SK-N-MC (cell line): ENCODE data around the gene MAX.
A peak's percentile ranks its signal among the peaks of the same experiment; 100 is the strongest.

Experiments used
- DNase-seq: peaks from one replicate; pipeline ENCODE4 v3.0.0-alpha.2; 2011; ENCODE audit warnings: low read depth, low spot score
- H3K27ac ChIP-seq: fragments of 200-600 bp; sonication (generic); 2 replicates; pipeline ENCODE4 v1.5.1; 2016; ENCODE audit warnings: mixed run types
- H3K36me3 ChIP-seq: fragments of 200-600 bp; sonication (generic); 2 replicates; pipeline ENCODE4 v1.6.1; 2017; ENCODE audit warnings: antibody characterized with exemption, low read length, mixed read lengths; ENCODE audit not compliant: insufficient read depth
- H3K4me3 ChIP-seq: fragments of 200-600 bp; sonication (generic); 2 replicates; pipeline ENCODE4 v1.5.1; 2016
- H3K9ac ChIP-seq: fragments of 200-600 bp; sonication (generic); 2 replicates; pipeline ENCODE4 v1.8.0; 2017; ENCODE audit warnings: mixed run types, mixed read lengths; ENCODE audit not compliant: insufficient read length
- H3K9me3 ChIP-seq: fragments of 200-600 bp; sonication (generic); 2 replicates; pipeline ENCODE4 v1.6.1; 2017; ENCODE audit warnings: low read depth, mild to moderate bottlenecking, antibody characterized with exemption, low read length, moderate library complexity, mixed read lengths
- EZH2 ChIP-seq: fragments of 200-600 bp; sonication (generic); IDR thresholded peaks from one replicate; pipeline ENCODE4 v1.6.1; 2017; ENCODE audit warnings: antibody characterized with exemption
- FOXP2 ChIP-seq: optimal IDR thresholded peaks from 2 replicates; pipeline ENCODE3; 2011; ENCODE audit warnings: mild to moderate bottlenecking, moderate library complexity; ENCODE audit not compliant: insufficient read depth; ENCODE audit errors: extremely low read length, control extremely low read depth
- POLR2AphosphoS5 ChIP-seq: IDR thresholded peaks from 2 replicates; pipeline ENCODE4 v1.6.1; 2012; ENCODE audit warnings: mild to moderate bottlenecking, low read depth, low read length, borderline replicate concordance

MAX gene

DNA sequence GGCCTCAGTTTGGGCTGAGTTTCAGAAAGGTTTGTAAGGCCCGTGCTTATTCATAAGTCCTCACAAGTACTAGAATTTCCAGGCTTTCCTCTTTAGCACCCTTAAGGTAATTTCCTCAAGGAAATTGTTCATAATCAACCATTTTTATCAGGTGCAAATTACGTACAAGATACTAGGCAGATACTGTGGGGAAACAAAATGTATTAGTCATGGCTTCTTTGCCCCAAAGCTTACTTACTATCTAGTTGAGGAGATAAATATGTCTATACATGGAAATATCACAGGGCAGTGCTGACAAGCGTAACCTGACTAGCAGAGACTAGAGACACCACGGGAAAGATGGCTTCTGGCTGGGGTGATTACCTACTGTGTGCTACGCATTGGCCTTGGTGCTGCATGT is 22.5 kb downstream of the MAX start:
- H3K9me3 ChIP-seq, result no peaks in the 10 kb centered on the region
- H3K4me3 ChIP-seq, result no peak overlapping the region
- TF ChIP-seq POLR2AphosphoS5 (no peak), EZH2 (no peak), FOXP2 (no peak)
- no peak for DNase-seq
- H3K36me3 ChIP-seq, result peaks cover 76% of the 10 kb centered on the region
- no peak overlapping the region for H3K9ac ChIP-seq
- H3K27ac ChIP-seq, result no peak overlapping the region

DNA sequence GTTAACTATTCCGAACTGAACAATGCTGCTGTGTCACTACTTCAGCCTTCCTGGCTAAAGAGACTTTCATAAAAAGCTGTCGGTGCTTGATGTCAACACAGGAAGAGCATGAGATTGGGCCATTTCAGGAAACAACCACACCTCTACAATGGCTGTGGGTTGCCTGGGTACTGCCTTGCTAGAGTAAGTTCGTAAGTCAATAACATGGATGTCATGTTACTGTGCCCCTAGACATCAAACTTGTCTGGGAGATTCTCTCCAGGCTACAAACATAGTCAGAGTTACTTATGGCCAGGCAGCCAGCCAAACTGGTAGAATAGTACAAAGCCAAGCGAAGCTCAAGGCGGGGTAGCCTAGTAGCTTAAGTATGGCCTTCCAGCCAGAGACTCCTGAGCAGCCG is 23.1 kb downstream of the MAX start:
- TF ChIP-seq EZH2, result no peak
- no peak for TF ChIP-seq FOXP2
- TF ChIP-seq POLR2AphosphoS5, result no peak
- H3K36me3 ChIP-seq, result peaks cover 73% of the 10 kb centered on the region

DNA sequence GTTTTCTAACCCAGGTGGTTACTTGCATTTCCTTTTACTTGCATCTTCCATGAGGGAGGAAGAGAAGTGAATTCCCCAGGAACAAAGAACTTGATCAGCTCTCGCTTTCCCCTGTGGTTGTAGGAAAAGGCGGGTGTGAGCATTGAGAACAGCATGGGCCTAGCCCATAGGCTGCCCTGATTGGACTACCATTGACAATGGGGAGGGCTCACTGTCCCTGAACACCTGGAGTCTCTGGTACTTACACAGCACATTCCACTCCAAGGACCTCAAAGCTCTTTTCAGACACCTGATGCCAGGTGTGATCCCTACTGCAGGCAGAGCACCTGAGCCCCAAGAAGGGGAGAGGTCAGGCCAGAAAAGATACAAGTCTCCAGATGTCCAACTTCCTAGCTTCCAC is 25.0 kb downstream of the MAX start:
- no peak for DNase-seq
- H3K27ac ChIP-seq, result no peak overlapping the region
- no peaks in the 10 kb centered on the region for H3K9me3 ChIP-seq
- no peak overlapping the region for H3K9ac ChIP-seq
- TF ChIP-seq FOXP2, result no peak
- no peak for TF ChIP-seq EZH2
- TF ChIP-seq POLR2AphosphoS5, result no peak
- no peak overlapping the region for H3K4me3 ChIP-seq
- H3K36me3 ChIP-seq, result peaks cover 54% of the 10 kb centered on the region

More for the DNA sequence above, 23.1 kb downstream of the MAX start:
- Histone ChIP-seq H3K9me3 (no peaks in the 10 kb centered on the region), H3K27ac (no peak overlapping the region), H3K9ac (no peak overlapping the region), H3K4me3 (no peak overlapping the region)
- no peak for DNase-seq

DNA sequence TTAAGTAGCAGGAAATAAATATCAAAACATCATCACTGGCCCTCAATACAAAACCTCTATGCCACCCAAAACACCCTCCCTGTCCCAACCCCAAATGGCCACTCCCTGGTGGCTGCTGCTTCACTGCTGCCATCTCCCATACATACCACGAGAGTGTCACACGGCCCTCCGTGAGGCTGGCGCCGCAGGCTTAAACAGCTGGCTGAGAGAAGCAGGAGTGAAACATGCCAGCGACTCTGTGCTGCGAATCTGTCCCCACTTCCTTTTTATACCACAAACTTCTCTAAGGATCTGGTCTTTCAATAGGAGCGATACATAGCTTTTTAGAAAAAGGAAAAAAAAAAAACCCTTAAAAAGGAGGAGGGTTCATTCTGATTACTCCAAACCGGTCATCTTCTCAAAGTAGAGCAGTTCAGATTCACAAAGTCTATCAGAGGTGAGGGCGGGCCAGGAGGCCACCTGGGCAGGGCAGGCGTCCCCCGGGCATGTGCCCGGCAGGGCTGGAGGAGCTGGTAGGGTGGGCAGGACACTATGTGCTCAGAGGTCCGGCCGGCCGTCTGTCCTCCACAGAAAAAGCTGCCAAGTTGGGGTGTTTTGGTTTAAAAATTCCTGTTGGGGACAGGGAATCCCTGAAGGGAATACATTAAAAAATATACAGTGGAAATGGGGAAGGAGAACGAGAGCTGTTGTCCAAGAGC is 26.5 kb downstream of the MAX start:
- Histone ChIP-seq H3K36me3 (peaks cover 39% of the 10 kb centered on the region), H3K4me3 (no peak overlapping the region), H3K27ac (no peak overlapping the region), H3K9me3 (no peaks in the 10 kb centered on the region), H3K9ac (no peak overlapping the region)
- DNase-seq, result no peak
- no peak for TF ChIP-seq EZH2

DNA sequence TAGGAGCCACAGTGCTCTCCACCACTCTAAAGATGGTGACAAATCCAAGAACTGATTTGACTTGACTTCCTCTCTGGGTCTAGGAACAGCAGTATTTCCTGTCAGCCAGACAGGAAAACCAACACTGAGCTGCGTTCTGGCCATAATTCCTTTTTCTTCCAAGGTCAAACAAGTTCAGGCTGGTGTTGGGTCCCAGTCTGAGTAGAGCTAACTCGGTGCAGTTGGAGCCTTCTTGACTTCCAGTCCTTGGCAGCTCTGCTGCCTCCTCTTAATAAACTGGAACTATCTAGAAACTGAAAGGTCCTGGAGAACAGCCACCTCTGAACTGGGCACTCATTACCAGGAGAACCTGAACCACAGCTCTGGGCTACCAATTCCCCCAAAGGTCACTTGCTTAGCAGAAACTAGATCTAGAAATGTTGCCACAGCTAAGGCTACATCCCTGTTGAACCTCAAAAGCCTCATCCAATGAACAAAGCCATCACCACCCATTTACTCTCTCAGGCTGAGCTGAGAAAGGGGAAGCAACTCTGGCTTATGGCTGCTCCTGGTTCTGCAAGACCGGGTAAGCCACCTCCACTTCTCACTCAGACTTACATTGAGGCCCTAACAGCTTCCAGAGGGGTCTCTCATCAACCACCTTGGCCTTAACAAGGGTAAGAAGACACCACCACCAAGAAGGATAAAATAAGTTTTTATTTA is 27.7 kb downstream of the MAX start:
- no peak overlapping the region for H3K9ac ChIP-seq
- no peak overlapping the region for H3K27ac ChIP-seq
- peaks cover 27% of the 10 kb centered on the region for H3K36me3 ChIP-seq
- no peaks in the 10 kb centered on the region for H3K9me3 ChIP-seq
- no peak for DNase-seq
- TF ChIP-seq EZH2 (no peak), FOXP2 (no peak), POLR2AphosphoS5 (no peak)
- no peak overlapping the region for H3K4me3 ChIP-seq

DNA sequence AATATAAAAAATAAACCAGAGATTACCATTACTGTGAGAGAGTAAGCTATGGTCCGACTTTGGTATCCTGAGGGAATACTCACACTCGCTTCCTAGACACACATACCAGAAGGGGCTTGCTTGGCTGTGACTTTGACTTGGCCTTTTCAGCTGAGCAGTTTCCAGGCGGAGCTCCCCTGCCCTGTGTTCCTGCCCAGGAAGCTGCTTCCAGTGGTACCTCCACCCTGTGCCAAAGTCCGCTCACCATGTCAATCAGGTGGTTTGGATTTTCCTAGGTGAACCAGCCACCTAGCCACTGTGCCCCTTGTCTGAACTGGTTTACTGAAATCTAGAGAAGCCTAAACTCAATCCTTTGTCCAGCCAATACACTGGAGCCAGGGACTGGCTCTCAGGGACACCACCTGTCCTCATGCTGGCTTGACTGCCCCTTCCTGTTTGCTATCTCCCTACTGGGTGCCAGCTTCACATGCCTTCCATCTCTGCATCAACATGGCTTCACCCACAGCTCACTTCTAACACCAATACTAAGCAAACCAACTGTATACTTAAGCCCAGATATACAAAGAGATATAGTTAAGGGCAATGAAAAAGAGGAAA is 28.6 kb downstream of the MAX start:
- no peak overlapping the region for H3K9ac ChIP-seq
- TF ChIP-seq FOXP2 (no peak), EZH2 (no peak), POLR2AphosphoS5 (no peak)
- no peak overlapping the region for H3K4me3 ChIP-seq
- H3K36me3 ChIP-seq, result peaks cover 18% of the 10 kb centered on the region
- no peaks in the 10 kb centered on the region for H3K9me3 ChIP-seq
- 0 out of 2 replicates have a peak overlapping the region, but pooled peaks have one; percentile 14 for H3K27ac ChIP-seq
- no peak for DNase-seq

DNA sequence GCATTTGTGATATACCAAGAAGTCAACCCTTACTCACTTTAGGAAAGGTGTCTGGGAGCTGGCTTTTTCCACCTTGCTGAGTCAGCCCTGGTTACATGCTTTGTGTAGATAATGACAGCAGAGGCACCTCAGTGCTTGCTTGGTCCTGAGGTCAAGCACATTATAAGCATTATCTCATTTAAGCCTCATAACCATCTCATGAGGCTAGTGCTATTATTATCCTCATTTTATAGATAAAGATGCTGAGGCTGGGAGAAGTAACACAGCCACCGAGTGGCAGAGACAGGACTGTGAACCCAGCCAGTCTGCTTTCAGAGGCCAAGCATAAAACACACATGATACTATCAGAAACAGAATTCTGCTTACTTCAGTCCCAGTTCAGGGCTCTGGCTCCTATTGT is 29.4 kb downstream of the MAX start:
- Histone ChIP-seq H3K27ac (peak overlapping the region; percentile 14; the same call in 1 of the 2 replicates), H3K9ac (no peak overlapping the region), H3K4me3 (no peak overlapping the region), H3K9me3 (no peaks in the 10 kb centered on the region), H3K36me3 (peaks cover 15% of the 10 kb centered on the region; the same call in 1 of the 2 replicates)
- no peak for DNase-seq
- TF ChIP-seq EZH2 (no peak), POLR2AphosphoS5 (no peak), FOXP2 (no peak)

DNA sequence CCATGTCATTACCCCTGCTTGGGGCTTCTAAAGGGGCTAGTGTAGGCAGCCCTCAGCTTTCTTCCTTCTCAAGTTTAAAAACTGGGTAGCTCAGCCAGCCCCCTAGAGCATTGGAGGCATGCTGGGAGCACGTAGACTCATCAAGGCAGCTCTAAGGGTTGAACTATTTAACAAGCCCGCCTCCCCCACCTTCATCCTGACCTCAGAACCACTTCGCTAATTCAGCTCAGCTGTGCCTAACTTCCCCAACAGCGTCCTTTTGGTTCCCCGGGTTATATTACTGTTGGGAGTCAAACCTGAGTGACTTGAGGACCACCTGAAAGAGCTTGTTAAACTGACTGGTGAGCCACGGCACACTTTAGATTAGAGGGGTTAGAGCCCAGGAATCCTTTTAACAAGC is 30.1 kb downstream of the MAX start:
- Histone ChIP-seq H3K36me3 (peaks cover 9% of the 10 kb centered on the region; the same call in 1 of the 2 replicates), H3K4me3 (no peak overlapping the region), H3K9ac (no peak overlapping the region), H3K9me3 (no peaks in the 10 kb centered on the region), H3K27ac (peak overlapping the region; percentile 62; the same call in 1 of the 2 replicates)
- no peak for TF ChIP-seq EZH2
- DNase-seq, result no peak
